ENCODE results near the gene CR1L.

DNA sequence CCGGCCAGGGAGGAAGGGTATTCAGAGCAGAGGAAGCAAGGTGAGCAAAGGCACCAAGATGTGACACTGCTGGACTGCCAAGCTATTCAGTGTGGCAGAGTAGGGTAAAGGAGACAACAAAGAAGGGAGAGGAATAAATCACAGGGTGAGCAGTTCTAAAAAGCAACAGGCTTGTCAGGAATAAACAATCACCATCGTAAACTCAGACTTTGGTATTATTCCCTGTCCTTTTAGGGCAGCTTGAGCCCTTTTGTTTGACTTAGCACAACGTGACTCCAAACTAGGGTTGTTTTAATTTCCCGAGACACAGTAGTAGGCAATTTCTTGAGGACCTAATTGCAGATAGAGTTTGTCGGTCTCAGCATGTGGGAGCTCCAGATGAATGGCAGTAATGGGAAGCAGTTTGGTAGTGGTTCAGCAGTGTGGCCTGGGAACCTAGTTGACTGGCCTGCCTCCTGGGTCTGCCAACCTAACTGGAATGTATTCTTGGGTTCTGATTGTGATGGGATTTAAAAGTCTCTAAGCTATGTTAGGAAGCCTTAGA, 4.3 kb downstream of the CR1L start:
- no peak for TF ChIP-seq POLR2A (IDR thresholded peaks at IDR 0.05; ENCODE audit: control extremely low read depth in 1 of 2, low read depth in 2 of 2, low read length in 2 of 2)
- TF ChIP-seq RBBP5 (IDR thresholded peaks at IDR 0.05; ENCODE audit: borderline replicate concordance, low read depth, low read length) = no peak
- no peak for TF ChIP-seq SIX5 (IDR thresholded peaks at IDR 0.05; ENCODE audit: low read depth, low read length)
- no peak for TF ChIP-seq ASH2L (IDR thresholded peaks at IDR 0.05; ENCODE audit: low read length)
